Measurements from ENCODE around the gene FILIP1L.
A peak's percentile ranks its signal among the peaks of the same experiment; 100 is the strongest.
"Not testable (repeated sequence)": the region's sequence is repeated elsewhere in the genome, so short reads cannot be mapped to it uniquely, and the experiment has no call there.

The FILIP1L gene

DNA sequence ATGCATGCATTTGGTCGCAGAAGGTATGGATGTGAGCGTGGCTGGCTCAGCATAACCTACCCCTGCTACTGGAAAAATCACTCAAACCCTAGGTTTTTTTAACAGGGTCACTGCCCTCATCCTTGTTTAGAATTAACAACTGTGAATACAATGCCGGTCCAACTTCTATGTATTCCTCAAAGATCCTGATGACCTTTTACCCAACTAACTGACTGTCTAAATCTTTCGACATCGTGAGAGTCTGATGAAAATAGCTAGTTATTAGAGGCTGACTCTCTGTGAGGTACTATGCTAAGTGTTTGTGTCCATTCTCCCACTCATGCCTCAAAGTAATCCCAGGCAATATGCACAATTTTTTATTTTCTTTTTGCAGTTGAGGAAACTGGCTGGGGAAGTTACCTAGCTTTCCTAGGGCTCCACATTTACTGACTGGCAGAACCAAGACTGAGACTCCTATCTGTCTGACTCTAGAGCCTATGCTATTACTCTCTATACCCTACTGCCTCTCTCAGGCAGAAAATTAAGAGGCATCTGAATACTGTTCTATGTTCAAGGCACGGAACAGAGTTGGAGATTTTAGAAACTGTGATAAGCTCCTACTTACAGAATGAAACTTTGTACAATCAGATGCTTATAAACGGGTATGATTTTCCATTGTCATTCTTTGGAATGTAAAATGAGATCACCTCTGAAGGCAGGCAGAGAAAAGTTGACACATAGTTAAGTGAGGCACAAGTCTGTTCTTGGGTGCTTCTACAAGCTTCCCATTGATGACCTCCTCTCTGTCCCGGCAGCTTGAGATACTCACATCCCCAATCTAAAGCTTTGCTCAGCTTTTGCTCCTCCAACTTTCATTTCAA is 56.4 kb downstream of the FILIP1L start:
- H3K4me3 ChIP-seq (ENCODE audit: low read depth, low read length): no peak overlapping the region
- H3K27ac ChIP-seq (ENCODE audit: low read depth, low read length): no peak overlapping the region
- no peaks in the 10 kb centered on the region for H3K9me3 ChIP-seq (ENCODE audit: control insufficient read depth, insufficient read depth, low read length)

DNA sequence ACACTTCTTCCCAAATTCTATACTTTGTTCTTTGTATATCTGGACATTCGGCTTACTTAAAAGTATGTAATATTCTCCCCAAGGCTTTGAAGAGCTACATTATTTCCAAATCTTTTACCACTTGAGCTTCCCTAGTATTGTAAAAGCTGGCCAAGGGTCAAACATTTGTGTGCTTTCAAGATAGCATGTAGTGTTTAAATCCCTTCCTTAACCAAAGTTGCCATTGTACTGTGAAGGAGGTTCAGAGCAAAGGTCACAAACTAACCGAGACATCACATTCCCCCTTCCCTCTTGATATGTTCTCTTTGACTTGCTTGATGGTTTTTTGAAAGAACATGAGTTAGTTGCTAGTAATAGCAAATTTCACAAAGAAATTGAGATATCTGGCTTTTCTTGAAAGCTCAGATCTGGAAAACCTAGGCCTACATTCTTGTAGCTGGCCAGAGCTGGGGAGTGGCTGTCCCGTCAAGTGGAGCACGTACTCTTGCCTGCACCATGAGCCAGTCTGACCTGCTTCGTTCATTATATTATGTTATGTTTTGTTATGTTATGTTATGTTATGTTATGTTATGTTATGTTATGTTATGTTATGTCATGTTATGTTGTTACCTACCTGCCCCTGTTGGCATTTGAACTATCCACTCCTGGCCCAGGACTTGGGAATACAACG is 60.2 kb downstream of the FILIP1L start:
- Histone ChIP-seq H3K36me3 (ENCODE audit: control insufficient read depth, insufficient read depth, low read length) (no peaks in the 10 kb centered on the region; the same call in 1 of the 2 replicates), H3K27me3 (ENCODE audit: control insufficient read depth, insufficient read depth, low read length) (no peaks in the 10 kb centered on the region), H3K27ac (ENCODE audit: low read depth, low read length) (peak overlapping the region; percentile 21), H3K9ac (ENCODE audit: low read depth, low read length) (no peak overlapping the region), H3K4me1 (ENCODE audit: control insufficient read depth, insufficient read depth, low read length) (peaks cover 10% of the 10 kb centered on the region), H3K9me3 (ENCODE audit: control insufficient read depth, insufficient read depth, low read length) (no peaks in the 10 kb centered on the region), H3K4me3 (ENCODE audit: low read depth, low read length) (no peak overlapping the region)

More for the DNA sequence above, 56.4 kb downstream of the FILIP1L start:
- no peaks in the 10 kb centered on the region; the same call in 1 of the 2 replicates for H3K36me3 ChIP-seq (ENCODE audit: control insufficient read depth, insufficient read depth, low read length)
- H3K9ac ChIP-seq (ENCODE audit: low read depth, low read length): no peak overlapping the region
- no peaks in the 10 kb centered on the region for H3K27me3 ChIP-seq (ENCODE audit: control insufficient read depth, insufficient read depth, low read length)
- peaks cover 10% of the 10 kb centered on the region for H3K4me1 ChIP-seq (ENCODE audit: control insufficient read depth, insufficient read depth, low read length)

GRCh38 chr3:100051513-100051912 is 62.8 kb downstream of the FILIP1L start:
- not testable (repeated sequence) for H3K27me3 ChIP-seq (ENCODE audit: control insufficient read depth, insufficient read depth, low read length); H3K27ac ChIP-seq (ENCODE audit: low read depth, low read length); H3K9ac ChIP-seq (ENCODE audit: low read depth, low read length); H3K9me3 ChIP-seq (ENCODE audit: control insufficient read depth, insufficient read depth, low read length); H3K36me3 ChIP-seq (ENCODE audit: control insufficient read depth, insufficient read depth, low read length); H3K4me3 ChIP-seq (ENCODE audit: low read depth, low read length)
- H3K4me1 ChIP-seq (ENCODE audit: control insufficient read depth, insufficient read depth, low read length): peaks cover 24% of the 10 kb centered on the region

- Histone ChIP-seq H3K9ac (ENCODE audit: low read depth, low read length) (no peak overlapping the region), H3K27ac (ENCODE audit: low read depth, low read length) (peak overlapping the region; percentile 22), H3K4me3 (ENCODE audit: low read depth, low read length) (no peak overlapping the region), H3K4me1 (ENCODE audit: control insufficient read depth, insufficient read depth, low read length) (peaks cover 26% of the 10 kb centered on the region), H3K9me3 (ENCODE audit: control insufficient read depth, insufficient read depth, low read length) (no peaks in the 10 kb centered on the region), H3K27me3 (ENCODE audit: control insufficient read depth, insufficient read depth, low read length) (no peaks in the 10 kb centered on the region), H3K36me3 (ENCODE audit: control insufficient read depth, insufficient read depth, low read length) (no peaks in the 10 kb centered on the region)
These were observed 66.1 kb downstream of the FILIP1L start for GRCh38 chr3:100048248-100048647.

- no peak overlapping the region for H3K9ac ChIP-seq (ENCODE audit: low read depth, low read length)
- no peaks in the 10 kb centered on the region for H3K27me3 ChIP-seq (ENCODE audit: control insufficient read depth, insufficient read depth, low read length)
- no peak overlapping the region for H3K4me3 ChIP-seq (ENCODE audit: low read depth, low read length)
- no peaks in the 10 kb centered on the region for H3K9me3 ChIP-seq (ENCODE audit: control insufficient read depth, insufficient read depth, low read length)
- peak overlapping the region; percentile 22 for H3K27ac ChIP-seq (ENCODE audit: low read depth, low read length)
- peaks cover 30% of the 10 kb centered on the region for H3K4me1 ChIP-seq (ENCODE audit: control insufficient read depth, insufficient read depth, low read length)
- H3K36me3 ChIP-seq (ENCODE audit: control insufficient read depth, insufficient read depth, low read length): no peaks in the 10 kb centered on the region
These were observed 66.7 kb downstream of the FILIP1L start for GRCh38 chr3:100047455-100048141.

GRCh38 chr3:100046986-100047385 is 67.3 kb downstream of the FILIP1L start:
- Histone ChIP-seq H3K4me3 (ENCODE audit: low read depth, low read length) (no peak overlapping the region), H3K9me3 (ENCODE audit: control insufficient read depth, insufficient read depth, low read length) (no peaks in the 10 kb centered on the region), H3K4me1 (ENCODE audit: control insufficient read depth, insufficient read depth, low read length) (peaks cover 36% of the 10 kb centered on the region), H3K27ac (ENCODE audit: low read depth, low read length) (no peak overlapping the region), H3K27me3 (ENCODE audit: control insufficient read depth, insufficient read depth, low read length) (no peaks in the 10 kb centered on the region), H3K36me3 (ENCODE audit: control insufficient read depth, insufficient read depth, low read length) (no peaks in the 10 kb centered on the region), H3K9ac (ENCODE audit: low read depth, low read length) (no peak overlapping the region)

DNA sequence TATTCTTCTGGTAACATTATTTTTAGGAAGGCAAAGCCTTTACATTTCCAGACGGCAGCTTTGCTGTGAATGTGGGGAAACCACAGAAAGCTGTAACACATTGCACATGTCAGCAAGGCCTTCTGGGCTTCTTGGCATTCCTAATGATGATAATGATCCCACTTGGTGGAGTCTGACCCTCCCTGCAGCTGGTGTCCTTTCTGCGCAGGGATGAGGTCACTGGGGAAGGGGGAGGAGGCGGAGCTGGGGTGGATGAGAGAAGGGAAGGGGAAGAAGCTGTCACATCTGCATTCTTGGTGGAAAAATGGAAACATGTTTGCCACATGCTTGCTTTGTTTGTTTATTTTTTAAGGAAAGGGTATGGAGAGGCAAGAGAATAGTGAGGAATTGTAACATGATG is 68.6 kb downstream of the FILIP1L start:
- H3K36me3 ChIP-seq (ENCODE audit: control insufficient read depth, insufficient read depth, low read length): no peaks in the 10 kb centered on the region
- H3K27me3 ChIP-seq (ENCODE audit: control insufficient read depth, insufficient read depth, low read length): no peaks in the 10 kb centered on the region
- no peak overlapping the region for H3K4me3 ChIP-seq (ENCODE audit: low read depth, low read length)
- H3K4me1 ChIP-seq (ENCODE audit: control insufficient read depth, insufficient read depth, low read length): peaks cover 44% of the 10 kb centered on the region
- no peak overlapping the region for H3K27ac ChIP-seq (ENCODE audit: low read depth, low read length)
- no peak overlapping the region for H3K9ac ChIP-seq (ENCODE audit: low read depth, low read length)
- H3K9me3 ChIP-seq (ENCODE audit: control insufficient read depth, insufficient read depth, low read length): no peaks in the 10 kb centered on the region

DNA sequence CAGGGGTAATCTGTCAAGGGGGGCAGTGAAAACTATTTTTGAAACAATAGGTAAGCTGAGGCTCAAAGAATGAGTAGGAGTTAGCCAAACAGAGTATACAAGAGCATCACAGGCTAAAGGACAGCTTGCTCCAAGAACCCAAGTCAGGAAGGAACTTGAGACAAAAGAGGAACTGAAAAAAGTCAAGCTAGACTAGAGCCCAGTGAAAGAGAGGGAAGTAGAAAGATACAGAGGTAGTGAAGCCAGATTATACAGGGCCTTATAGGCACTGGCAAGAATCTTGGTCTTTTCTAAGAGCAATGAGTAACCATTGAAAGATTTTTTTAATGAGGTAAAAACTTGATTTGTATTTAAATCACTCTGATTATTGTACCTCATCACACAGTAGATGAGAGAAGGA is 69.9 kb downstream of the FILIP1L start:
- Histone ChIP-seq H3K4me3 (ENCODE audit: low read depth, low read length) (no peak overlapping the region), H3K27ac (ENCODE audit: low read depth, low read length) (no peak overlapping the region), H3K9ac (ENCODE audit: low read depth, low read length) (no peak overlapping the region), H3K4me1 (ENCODE audit: control insufficient read depth, insufficient read depth, low read length) (peaks cover 51% of the 10 kb centered on the region), H3K27me3 (ENCODE audit: control insufficient read depth, insufficient read depth, low read length) (no peaks in the 10 kb centered on the region), H3K9me3 (ENCODE audit: control insufficient read depth, insufficient read depth, low read length) (no peaks in the 10 kb centered on the region), H3K36me3 (ENCODE audit: control insufficient read depth, insufficient read depth, low read length) (no peaks in the 10 kb centered on the region)

GRCh38 chr3:100043271-100043670 is 71.0 kb downstream of the FILIP1L start:
- H3K9me3 ChIP-seq (ENCODE audit: control insufficient read depth, insufficient read depth, low read length): no peaks in the 10 kb centered on the region
- H3K36me3 ChIP-seq (ENCODE audit: control insufficient read depth, insufficient read depth, low read length): no peaks in the 10 kb centered on the region
- H3K27ac ChIP-seq (ENCODE audit: low read depth, low read length): no peak overlapping the region
- no peak overlapping the region for H3K9ac ChIP-seq (ENCODE audit: low read depth, low read length)
- H3K4me3 ChIP-seq (ENCODE audit: low read depth, low read length): no peak overlapping the region
- H3K27me3 ChIP-seq (ENCODE audit: control insufficient read depth, insufficient read depth, low read length): no peaks in the 10 kb centered on the region
- H3K4me1 ChIP-seq (ENCODE audit: control insufficient read depth, insufficient read depth, low read length): peaks cover 51% of the 10 kb centered on the region

GRCh38 chr3:100042166-100042981 is 71.9 kb downstream of the FILIP1L start:
- Histone ChIP-seq H3K36me3 (ENCODE audit: control insufficient read depth, insufficient read depth, low read length) (no peaks in the 10 kb centered on the region), H3K27ac (ENCODE audit: low read depth, low read length) (peak overlapping the region; percentile 1), H3K9me3 (ENCODE audit: control insufficient read depth, insufficient read depth, low read length) (no peaks in the 10 kb centered on the region), H3K27me3 (ENCODE audit: control insufficient read depth, insufficient read depth, low read length) (no peaks in the 10 kb centered on the region), H3K4me3 (ENCODE audit: low read depth, low read length) (no peak overlapping the region), H3K4me1 (ENCODE audit: control insufficient read depth, insufficient read depth, low read length) (peaks cover 45% of the 10 kb centered on the region), H3K9ac (ENCODE audit: low read depth, low read length) (no peak overlapping the region)

Data from HUES48 (cell line).